Thoracic aorta (tissue), 2 donors: Measurements from ENCODE around the gene ATXN7. TPM values are rescaled to one million over a fixed set of nuclear protein-coding genes. Genes with fewer than 3 reads are reported as not detected.

Experiments used
- ATAC-seq: fragments of 150-250 bp; one replicate; pipeline ENCODE4 v1.8.0; 2017; ENCODE audit warnings: low read depth; ENCODE audit not compliant: insufficient number of reproducible peaks, low FRiP score
- DNase-seq: peaks from one replicate; pipeline ENCODE4 v3.0.0-alpha.2; 2020; ENCODE audit warnings: low spot score
- H3K27ac ChIP-seq, 2 donors: fragments of 200-600 bp; sonication (generic); 1 replicate in 1 of 2; 2 replicates in 1 of 2; pipeline ENCODE4 v1.5.1; 2016; ENCODE audit warnings: mild to moderate bottlenecking in 2 of 2, moderate library complexity in 2 of 2
- H3K27me3 ChIP-seq: fragments of 200-600 bp; sonication (generic); replicated peaks from 2 replicates; pipeline ENCODE4 v1.6.0; 2016; ENCODE audit warnings: mild to moderate bottlenecking; ENCODE audit not compliant: insufficient read depth
- H3K36me3 ChIP-seq: fragments of 200-600 bp; sonication (generic); one replicate; pipeline ENCODE4 v1.5.1; 2016
- H3K4me1 ChIP-seq, 2 donors: fragments of 200-600 bp; sonication (generic); 1 replicate in 1 of 2; 2 replicates in 1 of 2; pipeline versions ENCODE4 v1.5.1 to v1.6.0; 2016; ENCODE audit warnings: low read depth in 2 of 2, mild to moderate bottlenecking in 1 of 2; ENCODE audit not compliant: control insufficient read depth in 1 of 2
- H3K4me3 ChIP-seq: fragments of 200-600 bp; sonication (generic); 2 replicates; pipeline ENCODE4 v1.5.1; 2016; ENCODE audit warnings: mild to moderate bottlenecking
- H3K9me3 ChIP-seq: fragments of 200-600 bp; sonication (generic); 2 replicates; pipeline ENCODE4 v1.5.1; 2016
- total RNA-seq, 2 donors: library from RNA; depleted of rRNA; stranded (reverse); fragments of >200 nt; gene quantifications; one replicate each; pipeline versions ENCODE4 v1.1.0 to v1.2.3, GENCODE V29; 2016
- TF ChIP-seq, protein P1 (sequence below): fragments of 200-600 bp; sonication (generic); IDR thresholded peaks from one replicate; pipeline ENCODE4 v1.5.1; 2019; ENCODE audit warnings: antibody characterized with exemption

ATXN7 gene
- total RNA-seq, 2 donors from 2014 or later = 32.5 to 38.4 TPM

DNA sequence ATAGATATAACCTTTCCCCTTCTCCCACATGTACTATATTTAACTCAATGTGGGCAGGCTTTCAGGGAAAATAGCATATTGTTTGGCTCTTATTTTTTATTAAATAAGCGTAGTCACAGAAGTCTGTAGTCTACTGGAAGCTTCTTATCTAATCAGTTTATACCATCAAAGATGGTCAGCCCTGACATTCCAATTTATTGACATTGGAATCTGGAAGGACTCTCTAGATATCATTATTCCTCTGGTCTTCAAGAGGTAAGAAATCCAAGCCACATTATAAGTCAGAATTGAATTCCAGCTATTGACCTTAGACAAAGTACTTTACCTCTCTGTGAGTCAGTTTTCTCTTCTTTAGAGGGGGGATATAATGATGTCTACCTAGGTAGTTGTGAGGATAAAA, 87.0 kb downstream of the ATXN7 start:
- Histone ChIP-seq H3K27ac (no peak overlapping the region), H3K4me3 (no peak overlapping the region), H3K4me1 (peaks cover 4 to 16% of the 10 kb centered on the region in 2 donors), H3K36me3 (peaks cover 5% of the 10 kb centered on the region), H3K27me3 (no peaks in the 10 kb centered on the region), H3K9me3 (no peaks in the 10 kb centered on the region)
- no peak for DNase-seq
- no peak for ATAC-seq
- TF ChIP-seq, protein P1, sequence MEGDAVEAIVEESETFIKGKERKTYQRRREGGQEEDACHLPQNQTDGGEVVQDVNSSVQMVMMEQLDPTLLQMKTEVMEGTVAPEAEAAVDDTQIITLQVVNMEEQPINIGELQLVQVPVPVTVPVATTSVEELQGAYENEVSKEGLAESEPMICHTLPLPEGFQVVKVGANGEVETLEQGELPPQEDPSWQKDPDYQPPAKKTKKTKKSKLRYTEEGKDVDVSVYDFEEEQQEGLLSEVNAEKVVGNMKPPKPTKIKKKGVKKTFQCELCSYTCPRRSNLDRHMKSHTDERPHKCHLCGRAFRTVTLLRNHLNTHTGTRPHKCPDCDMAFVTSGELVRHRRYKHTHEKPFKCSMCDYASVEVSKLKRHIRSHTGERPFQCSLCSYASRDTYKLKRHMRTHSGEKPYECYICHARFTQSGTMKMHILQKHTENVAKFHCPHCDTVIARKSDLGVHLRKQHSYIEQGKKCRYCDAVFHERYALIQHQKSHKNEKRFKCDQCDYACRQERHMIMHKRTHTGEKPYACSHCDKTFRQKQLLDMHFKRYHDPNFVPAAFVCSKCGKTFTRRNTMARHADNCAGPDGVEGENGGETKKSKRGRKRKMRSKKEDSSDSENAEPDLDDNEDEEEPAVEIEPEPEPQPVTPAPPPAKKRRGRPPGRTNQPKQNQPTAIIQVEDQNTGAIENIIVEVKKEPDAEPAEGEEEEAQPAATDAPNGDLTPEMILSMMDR = no peak

DNA sequence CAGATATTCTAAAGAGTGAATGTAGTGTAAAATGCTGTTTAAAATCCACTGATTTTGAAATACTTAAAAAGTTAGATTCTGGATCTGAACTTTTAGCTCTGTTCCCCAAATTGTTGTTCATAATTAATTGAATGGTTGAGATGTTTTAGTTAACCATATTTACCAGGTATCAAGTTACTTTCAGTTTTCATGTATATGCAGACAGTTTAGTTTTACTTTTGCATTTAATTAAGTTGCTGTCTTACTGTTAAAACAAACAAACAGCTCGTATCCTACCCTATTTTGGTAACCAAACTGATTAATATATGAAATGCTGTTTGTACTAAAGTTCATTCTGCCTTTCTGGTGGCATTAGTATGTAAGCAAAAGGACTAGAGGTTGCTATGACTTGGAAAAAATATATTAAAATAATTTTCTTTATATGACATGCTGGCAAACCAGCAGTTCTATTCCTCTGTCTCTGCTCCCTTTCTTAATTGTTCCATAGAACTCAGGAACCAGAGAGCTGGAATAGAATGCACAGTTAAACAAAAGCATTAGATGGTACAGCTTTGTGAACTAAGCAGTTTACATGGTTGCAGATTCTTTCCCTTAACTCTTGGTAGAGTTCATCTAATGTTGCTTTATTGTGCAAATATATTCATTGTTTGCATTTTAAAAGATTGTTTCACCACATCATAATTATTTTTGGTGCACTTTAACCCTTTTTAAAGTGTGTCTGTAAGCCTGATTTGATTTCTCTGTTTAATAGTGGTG, 88.0 kb downstream of the ATXN7 start:
- TF ChIP-seq, protein P1 = no peak
- Histone ChIP-seq H3K27me3 (no peaks in the 10 kb centered on the region), H3K27ac (no peak overlapping the region), H3K4me3 (no peak overlapping the region), H3K36me3 (peaks cover 5% of the 10 kb centered on the region), H3K9me3 (no peaks in the 10 kb centered on the region), H3K4me1 (peaks cover 4 to 16% of the 10 kb centered on the region in 2 donors)
- ATAC-seq (no peak), DNase-seq (no peak)

DNA sequence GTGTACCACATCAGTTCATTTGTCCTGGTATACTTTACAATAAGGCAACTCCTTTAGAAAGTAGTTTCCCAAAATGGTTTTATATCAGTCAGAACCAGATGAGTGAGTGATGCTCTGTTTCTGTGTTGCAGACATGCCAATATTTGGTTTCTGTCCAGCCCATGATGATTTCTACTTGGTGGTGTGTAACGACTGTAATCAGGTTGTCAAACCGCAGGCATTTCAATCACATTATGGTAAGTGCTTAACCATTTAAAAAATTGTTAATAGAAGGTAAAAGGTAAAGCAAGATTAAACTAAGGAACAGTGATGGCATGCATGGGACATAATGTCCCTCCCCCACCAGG, 88.6 kb downstream of the ATXN7 start:
- Histone ChIP-seq H3K4me1 (peaks cover 4 to 16% of the 10 kb centered on the region in 2 donors), H3K27me3 (no peaks in the 10 kb centered on the region), H3K36me3 (peaks cover 5% of the 10 kb centered on the region), H3K9me3 (no peaks in the 10 kb centered on the region), H3K4me3 (no peak overlapping the region), H3K27ac (no peak overlapping the region)
- DNase-seq = no peak
- TF ChIP-seq, protein P1 = no peak
- no peak for ATAC-seq

DNA sequence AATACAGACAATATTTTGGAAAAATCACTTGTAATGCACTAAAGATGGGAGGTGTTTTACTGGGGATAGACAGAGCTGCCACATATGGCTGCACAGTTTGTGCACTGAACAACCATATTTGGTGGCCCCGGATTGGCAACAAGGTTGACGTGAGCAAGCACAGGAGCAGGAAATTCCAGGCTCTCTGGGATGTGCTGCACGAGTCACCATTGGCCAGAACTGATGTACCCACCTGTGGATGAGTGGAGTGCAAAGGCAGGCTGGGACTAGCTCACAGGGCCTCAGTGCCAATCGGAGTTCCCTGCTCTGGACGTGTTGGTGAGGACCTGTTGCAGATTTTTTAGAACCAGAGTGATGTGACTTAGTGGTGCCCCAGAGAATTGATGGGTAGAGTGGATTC, 90.5 kb downstream of the ATXN7 start:
- peaks cover 5% of the 10 kb centered on the region for H3K36me3 ChIP-seq
- peaks cover 4 to 20% of the 10 kb centered on the region in 2 donors for H3K4me1 ChIP-seq
- TF ChIP-seq, protein P1 = no peak
- H3K27ac ChIP-seq = no peak overlapping the region
- H3K27me3 ChIP-seq = no peaks in the 10 kb centered on the region
- DNase-seq = no peak
- H3K9me3 ChIP-seq = no peaks in the 10 kb centered on the region
- H3K4me3 ChIP-seq = no peak overlapping the region
- ATAC-seq = no peak

DNA sequence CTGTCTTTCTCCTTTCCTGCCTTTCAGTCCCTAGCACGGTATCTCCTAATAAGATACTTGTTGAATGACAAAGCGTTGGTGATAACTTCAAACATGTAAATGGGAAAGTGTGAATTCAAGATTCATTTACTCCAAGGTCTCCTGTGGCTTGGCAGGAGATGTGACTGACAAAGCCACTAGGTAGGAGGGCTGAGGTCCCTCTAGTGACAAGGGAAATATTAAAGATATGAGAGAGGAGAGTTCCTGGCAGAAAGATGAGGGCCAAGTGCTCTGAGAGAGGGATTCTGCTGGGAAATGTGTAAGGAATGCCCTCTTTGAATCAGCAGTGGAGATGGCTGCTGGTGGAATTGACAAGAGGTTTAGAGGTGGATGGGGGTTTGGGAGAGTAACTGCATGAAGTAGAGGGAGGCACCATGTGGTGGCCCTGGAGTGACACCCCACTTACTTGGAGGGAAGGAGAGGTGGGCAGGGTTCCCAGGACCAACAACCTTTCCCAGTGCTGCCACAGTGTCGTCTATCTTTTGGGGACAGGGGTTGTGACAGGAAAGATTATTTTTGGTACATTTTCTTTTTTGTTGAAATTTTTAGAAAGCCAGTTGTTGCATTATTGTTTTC, 91.5 kb downstream of the ATXN7 start:
- ATAC-seq (no peak), DNase-seq (no peak)
- H3K9me3 ChIP-seq = no peaks in the 10 kb centered on the region
- no peak overlapping the region for H3K4me3 ChIP-seq
- H3K27ac ChIP-seq = no peak overlapping the region
- H3K36me3 ChIP-seq = peaks cover 5% of the 10 kb centered on the region
- TF ChIP-seq, protein P1 = no peak
- H3K27me3 ChIP-seq = no peaks in the 10 kb centered on the region
- H3K4me1 ChIP-seq = peaks cover 11 to 26% of the 10 kb centered on the region in 2 donors
